Esophagus squamous epithelium (tissue), 4 donors: ENCODE measurements around the gene STK35.

Experiments
- CTCF ChIP-seq, 6 experiments: fragments of 450-650 bp in 4 of 6; fragments of 200-600 bp in 2 of 6; sonication (generic) in 2 of 6; IDR thresholded peaks; one replicate each; pipeline ENCODE4 v1.5.1; 2016 to 2019; ENCODE audit warnings: antibody characterized with exemption in 6 of 6, mild to moderate bottlenecking in 4 of 6, moderate library complexity in 4 of 6
- POLR2A ChIP-seq, 4 donors: fragments of 450-650 bp; IDR thresholded peaks; one replicate each; pipeline ENCODE4 v1.6.1; 2017; ENCODE audit warnings: antibody characterized with exemption in 4 of 4, mild to moderate bottlenecking in 4 of 4, moderate library complexity in 3 of 4

GRCh38 chr20:2163757-2164156 lies 62.1 kb downstream of the STK35 start:
- TF ChIP-seq POLR2A (IDR thresholded peaks at IDR 0.05): no peak
- no peak for TF ChIP-seq CTCF (IDR thresholded peaks at IDR 0.05)
